Smooth muscle cell of the pulmonary artery (primary cell): ENCODE measurements around the gene KCNQ2. TPM values are rescaled to one million over a fixed set of nuclear protein-coding genes. Genes with fewer than 3 reads are reported as not detected.

ENCODE experiments used
- total RNA-seq: library from RNA; depleted of rRNA; stranded (reverse); fragments of >200 nt; gene quantifications from 2 replicates; pipeline ENCODE4 v1.2.3, GENCODE V29; 2014

The KCNQ2 gene
- not detected in 2 replicates for total RNA-seq

GRCh38 chr20:63471981-63472831, at the start of gene KCNQ2:
Gene KCNQ2, minus strand, starts transcription at chr20:63472655. Its CDS starts 192 bp downstream, at chr20:63472463.

GRCh38 chr20:63520504-63520933, 48.1 kb upstream of the KCNQ2 start, which contains the start of gene PPDPF:
Gene PPDPF, plus strand, starts transcription at chr20:63520765. Its CDS starts 544 bp downstream, at chr20:63521309.

GRCh38 chr20:63498960-63499337, 26.5 kb upstream of the KCNQ2 start, which contains the start of gene EEF1A2:
Gene EEF1A2, minus strand, starts transcription at chr20:63499083. Its CDS starts 1,320 bp downstream, at chr20:63497763.

GRCh38 chr20:63360850-63361518, 111.5 kb downstream of the KCNQ2 start, which contains the start of gene CHRNA4:
Gene CHRNA4, minus strand, starts transcription at chr20:63361349. Its CDS starts 184 bp downstream, at chr20:63361165.

Other genes with a start within 250 kb of the KCNQ2 start
- 0.07 TPM in 2 replicates for gene BIRC7, start 236.8 kb downstream of the KCNQ2 start, total RNA-seq
- not detected in 2 replicates for gene NKAIN4, start 218.2 kb downstream of the KCNQ2 start, total RNA-seq
- gene ARFGAP1, start 199.8 kb downstream of the KCNQ2 start, total RNA-seq: 73.8 and 77.8 TPM in 2 replicates
- gene COL20A1, start 179.5 kb downstream of the KCNQ2 start, total RNA-seq: under 0.01 and 0.07 TPM in 2 replicates
- not detected in 2 replicates for gene CHRNA4, start 111.3 kb downstream of the KCNQ2 start, total RNA-seq
- 2.3 and 3.5 TPM in 2 replicates for gene EEF1A2, start 26.4 kb upstream of the KCNQ2 start, total RNA-seq
- gene PPDPF, start 48.1 kb upstream of the KCNQ2 start, total RNA-seq: 111 and 139 TPM in 2 replicates
- 0.07 and 0.10 TPM in 2 replicates for gene PTK6, start 64.7 kb upstream of the KCNQ2 start, total RNA-seq
- not detected in 2 replicates for gene SRMS, start 75.1 kb upstream of the KCNQ2 start, total RNA-seq
- 0.46 and 0.50 TPM in 2 replicates for gene FNDC11, start 81.5 kb upstream of the KCNQ2 start, total RNA-seq
- 42.8 and 56.6 TPM in 2 replicates for gene HELZ2, start 101.6 kb upstream of the KCNQ2 start, total RNA-seq
- 11.6 and 12.7 TPM in 2 replicates for gene GMEB2, start 154.4 kb upstream of the KCNQ2 start, total RNA-seq
- 5.2 and 20.7 TPM in 2 replicates for gene STMN3, start 180.8 kb upstream of the KCNQ2 start, total RNA-seq
- gene RTEL1, start 185.7 kb upstream of the KCNQ2 start, total RNA-seq: 11.9 and 22.5 TPM in 2 replicates
- 0.98 and 21.2 TPM in 2 replicates for gene TNFRSF6B, start 224.0 kb upstream of the KCNQ2 start, total RNA-seq
- gene ARFRP1, start 235.3 kb upstream of the KCNQ2 start, total RNA-seq: 37.9 and 42.8 TPM in 2 replicates
- gene ZGPAT, start 235.4 kb upstream of the KCNQ2 start, total RNA-seq: 12.3 and 17.9 TPM in 2 replicates